NAMALWA (cell line): ENCODE data around the gene SFMBT1.
"Not testable (repeated sequence)": the region's sequence is repeated elsewhere in the genome, so short reads cannot be mapped to it uniquely, and the experiment has no call there.

Experiments
- DNase-seq: peaks from one replicate; pipeline ENCODE4 v3.0.0-alpha.2; 2015; ENCODE audit warnings: low spot score

The SFMBT1 gene

DNA sequence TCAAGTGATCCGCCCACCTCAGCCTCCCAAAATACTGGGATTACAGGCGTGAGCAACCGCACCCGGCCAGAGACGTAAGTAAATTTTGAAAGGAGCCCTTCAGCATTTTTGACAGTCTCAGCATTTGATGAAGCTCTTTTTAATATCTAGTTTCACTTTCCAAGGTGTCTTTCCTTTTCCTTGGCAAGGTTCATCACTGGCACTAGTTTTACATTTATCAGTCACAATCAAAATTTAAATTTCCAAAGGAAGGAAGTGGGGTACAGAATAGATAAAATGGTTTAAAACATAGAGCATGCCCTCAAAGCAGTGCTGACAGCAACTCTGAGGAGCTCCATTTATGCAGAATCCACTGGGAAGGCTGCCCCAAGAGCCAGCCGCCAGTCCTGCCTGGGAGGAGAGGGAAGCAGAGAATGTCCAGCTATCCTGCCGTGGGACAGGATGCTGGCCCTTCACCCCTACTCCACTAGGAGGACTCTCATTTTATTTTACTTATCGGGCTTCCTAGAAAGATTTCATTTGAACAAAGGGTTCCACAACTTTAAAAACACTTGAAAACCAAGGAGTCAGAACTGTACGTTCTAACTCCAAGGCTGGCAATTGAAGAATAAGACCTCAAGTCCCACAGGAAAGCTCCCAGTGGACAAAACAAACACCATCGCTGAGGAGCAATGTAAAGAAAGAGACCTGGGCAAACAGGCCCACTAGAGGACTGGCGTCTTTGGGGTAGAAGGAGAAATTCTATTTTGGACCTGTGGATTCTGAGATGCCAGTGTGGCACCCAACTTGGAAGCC is 9.9 kb downstream of the SFMBT1 start:
- no peak for DNase-seq

DNA sequence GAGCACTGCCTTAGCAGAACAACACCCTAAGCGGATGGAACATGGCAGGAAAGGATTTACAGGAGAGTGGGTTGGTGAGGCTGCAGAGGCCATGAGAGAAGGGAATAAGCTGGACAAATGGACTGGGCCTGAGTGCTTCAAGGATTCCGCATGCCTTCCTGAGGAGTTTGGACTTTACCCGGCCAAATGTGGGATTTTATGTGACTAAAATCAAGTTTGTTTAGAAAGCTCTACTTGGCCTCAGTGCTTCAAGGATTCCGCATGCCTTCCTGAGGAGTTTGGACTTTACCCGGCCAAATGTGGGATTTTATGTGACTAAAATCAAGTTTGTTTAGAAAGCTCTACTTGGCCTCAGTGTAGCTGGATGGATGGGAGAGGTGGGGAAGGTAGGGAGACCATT is 10.9 kb downstream of the SFMBT1 start:
- not testable (repeated sequence) for DNase-seq

DNA sequence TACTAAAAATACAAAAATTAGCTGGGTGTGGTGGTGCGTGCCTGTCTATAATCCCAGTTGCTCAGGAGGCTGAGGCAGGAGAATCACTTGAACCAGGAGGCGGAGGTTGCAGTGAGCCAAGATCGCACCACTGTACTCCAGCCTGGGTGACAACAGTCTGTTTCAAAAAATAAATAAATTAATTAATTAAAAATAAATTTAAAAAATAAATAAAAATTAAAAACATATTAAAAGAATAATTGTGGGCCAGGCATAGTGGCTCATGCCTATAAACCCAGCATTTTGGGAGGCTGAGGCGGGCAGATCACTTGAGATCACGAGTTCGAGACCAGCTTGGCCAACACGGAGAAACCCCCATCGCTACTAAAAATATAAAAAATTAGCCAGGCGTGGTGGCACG is 11.5 kb downstream of the SFMBT1 start:
- not testable (repeated sequence) for DNase-seq

DNA sequence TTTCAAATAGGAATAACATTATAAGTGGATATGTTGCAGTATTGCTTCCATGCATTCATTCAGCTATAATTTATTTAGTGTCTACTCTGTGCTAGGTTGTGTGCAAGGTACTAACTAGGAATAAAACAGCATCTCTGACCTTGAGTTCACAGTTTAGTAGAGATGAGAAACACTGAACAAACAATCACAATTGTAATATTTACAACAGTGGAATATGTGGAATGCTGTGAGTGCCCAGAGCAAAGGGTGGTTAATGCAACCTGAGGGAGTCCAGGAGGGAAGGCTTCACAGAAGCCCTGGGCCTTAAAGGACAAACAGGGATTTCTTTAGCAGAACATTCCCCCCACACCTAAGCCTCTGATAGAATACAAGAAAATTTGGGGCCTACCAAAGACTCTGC is 13.3 kb downstream of the SFMBT1 start:
- no peak for DNase-seq

DNA sequence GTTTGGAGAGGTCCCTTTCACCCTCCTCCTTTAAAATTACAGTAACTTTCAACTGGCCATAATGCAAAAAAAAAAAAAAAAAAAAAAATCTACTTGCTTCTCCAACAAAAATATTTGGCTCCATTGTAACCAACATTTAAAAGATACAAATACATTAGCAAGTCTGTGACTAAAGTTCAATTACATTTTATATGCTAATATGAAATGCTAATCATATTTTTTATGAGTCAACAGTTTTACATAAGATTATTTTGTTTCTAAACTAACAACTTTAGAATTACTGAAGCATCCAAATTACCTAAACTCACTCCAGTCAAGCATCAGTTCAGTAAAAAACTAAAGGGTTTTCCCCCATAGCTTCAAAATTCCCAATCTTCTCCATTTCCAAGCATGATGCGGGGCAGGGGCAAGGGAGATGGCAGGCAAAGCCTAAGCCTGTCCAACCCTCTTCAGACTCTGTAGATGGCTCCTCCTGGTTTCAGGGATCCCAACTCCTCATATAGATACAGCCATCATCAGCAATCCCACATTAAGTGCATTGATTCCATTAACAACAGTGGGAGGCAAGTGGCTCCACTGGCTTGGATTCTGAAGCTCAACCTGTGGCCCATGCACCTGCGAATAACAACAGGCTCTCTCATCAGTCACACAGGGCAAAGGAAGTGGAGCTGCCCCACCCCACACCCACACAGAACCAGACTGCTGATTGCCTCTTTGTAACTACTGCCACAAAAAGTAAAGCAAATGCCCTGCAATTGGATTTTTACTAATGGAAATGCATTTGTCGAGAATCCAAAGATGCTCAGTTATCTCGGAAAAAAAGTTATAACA is 15.0 kb downstream of the SFMBT1 start:
- no peak for DNase-seq

DNA sequence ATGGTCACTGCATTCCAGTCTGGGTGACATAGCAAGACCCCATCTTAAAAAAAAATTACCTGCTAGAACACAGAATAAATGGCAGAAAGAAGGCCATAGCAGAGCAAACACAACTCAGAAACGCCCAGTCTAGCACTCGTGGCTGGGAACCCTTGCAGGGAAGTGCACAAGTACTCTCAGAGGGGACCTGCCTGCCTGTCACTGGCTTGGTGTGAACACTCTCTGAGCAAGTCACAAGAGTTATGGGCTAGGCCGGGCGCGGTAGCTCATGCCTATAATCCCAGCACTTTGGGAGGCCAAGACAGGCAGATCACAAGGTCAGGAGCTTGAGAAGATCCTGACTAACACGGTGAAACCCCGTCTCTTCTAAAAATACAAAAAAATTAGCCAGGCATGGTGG is 17.2 kb downstream of the SFMBT1 start:
- no peak for DNase-seq

DNA sequence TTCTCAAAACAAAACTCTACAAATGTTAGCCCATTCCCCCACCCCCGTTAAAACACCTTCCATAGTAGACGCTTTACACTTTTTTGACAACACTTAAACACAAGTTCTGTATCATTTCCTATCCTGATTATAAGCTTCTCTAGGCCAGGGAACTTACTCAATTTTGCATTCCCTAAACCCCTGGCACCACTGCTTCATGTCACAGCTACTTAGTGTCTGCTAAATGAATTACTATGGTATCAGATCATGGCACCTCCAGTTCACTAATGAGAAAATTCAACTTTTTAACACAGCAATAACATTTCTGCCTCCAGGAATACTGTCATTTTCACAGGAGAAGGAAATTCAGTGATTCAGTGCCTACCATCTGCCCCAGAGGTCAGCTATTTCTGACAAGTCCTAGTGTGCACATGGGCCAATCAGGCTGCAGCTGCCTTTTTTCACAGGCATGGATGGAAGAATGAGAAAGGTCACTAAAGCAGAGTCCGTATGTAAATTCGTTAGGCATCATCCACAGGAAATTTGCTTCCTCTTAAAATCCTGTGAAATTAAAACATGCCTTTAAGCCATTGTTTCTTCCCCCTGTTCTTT is 18.5 kb downstream of the SFMBT1 start:
- no peak for DNase-seq

DNA sequence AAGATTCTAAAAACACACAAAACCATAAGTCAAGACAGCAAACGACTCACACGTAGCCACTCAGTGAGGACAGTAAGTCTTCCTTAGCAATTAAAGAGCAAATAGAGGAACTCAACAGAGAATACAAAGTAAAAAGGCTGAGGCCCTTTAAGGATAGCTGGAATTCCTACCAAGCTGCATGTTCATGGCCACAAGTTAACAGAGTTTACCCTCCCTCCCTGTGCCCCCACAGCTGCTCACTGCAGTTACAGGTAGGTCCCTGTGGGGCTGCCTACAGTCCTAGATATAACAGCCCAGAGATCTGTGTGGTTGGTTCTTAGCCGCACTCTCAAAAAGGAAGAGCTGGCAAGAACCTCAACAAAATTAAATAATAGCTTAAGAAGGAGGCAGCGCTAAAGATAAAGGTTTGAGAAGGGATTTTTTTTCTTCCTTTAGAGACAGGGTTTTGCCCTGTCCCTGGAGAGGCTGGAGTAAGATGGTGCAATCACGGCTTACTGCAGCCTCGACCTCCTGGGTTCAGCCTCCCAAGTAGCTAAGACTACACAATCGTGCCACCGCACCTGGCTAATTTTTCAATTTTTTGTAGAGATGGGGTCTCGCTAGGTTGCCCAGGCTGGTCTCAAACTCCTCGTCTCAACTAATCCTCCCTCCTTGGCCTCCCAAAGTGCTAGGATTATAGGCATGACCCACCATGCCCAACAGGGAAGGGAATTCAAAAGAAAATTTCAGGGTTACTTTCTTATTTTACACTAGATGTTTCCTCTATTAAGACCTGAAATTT is 19.3 kb downstream of the SFMBT1 start:
- no peak for DNase-seq

DNA sequence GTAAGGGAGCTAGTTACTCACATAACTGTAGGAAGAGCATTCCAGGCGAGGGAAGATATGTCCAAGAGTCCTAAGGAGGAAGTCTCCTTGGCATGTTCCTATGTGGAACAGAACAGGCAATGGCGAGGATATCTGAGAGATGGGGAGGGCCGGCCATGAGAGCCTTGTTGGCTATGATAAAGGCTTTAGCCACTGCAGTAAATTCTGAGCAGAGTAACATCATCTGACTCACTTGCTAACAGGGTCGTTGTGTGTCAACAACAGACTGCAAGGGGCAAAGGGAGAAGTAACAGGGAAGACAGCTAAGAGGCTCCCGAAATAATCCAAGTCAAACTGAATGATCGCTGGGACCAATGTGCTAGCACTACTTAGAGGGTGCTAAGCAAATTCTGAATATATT is 21.6 kb downstream of the SFMBT1 start:
- DNase-seq: no peak

DNA sequence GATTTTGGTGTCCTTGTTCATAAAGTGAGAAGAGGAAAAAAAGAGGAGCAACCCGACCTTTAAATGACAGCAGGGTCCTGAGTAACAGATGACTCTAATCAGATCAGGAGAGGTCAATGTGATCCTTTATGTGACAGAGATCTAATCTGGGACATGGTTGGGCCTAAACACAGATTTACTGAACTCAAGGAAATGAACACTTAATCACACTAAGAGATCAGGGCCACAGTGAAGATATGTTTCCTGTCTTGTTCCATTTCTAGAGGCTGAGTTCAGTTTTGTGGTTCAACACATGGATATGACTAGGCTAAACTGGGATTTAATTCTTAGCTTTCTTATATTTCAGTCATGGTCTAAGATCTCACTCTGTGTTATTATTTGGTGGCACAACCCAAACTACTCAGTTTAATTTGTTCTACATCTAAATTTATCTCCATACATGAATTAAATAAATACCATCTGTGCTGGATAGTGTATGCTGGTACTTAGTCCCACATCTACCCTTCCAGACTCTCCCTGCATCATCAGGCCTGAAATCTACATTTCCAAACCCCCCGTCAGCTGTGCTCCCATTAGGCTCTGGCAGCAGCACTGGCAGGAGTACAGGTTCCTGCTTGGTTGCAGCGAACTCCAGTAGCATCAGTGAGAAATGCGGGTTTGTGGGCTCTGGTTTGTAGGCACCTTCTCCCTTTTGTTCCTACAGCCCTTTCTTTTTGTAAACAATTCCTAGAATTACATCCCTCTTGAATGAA is 22.6 kb downstream of the SFMBT1 start:
- DNase-seq: no peak

DNA sequence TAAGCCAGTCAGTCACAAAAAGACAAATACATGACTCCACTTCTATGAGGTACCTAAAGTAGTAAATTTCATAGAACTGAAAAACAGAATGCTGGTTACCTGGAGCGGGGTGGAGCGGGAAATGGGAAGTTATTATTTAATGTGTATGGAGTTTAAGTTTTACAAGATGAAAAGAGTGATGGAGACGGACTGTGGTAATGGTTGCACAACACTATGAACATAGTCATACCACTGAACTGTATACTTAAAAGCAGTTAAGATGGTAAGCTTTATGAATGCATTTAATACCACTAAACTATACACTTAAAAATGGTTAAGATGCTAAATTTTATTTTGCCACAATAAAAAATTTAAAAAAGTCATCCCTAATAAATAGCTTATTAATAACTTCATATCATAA is 23.2 kb downstream of the SFMBT1 start:
- no peak for DNase-seq

DNA sequence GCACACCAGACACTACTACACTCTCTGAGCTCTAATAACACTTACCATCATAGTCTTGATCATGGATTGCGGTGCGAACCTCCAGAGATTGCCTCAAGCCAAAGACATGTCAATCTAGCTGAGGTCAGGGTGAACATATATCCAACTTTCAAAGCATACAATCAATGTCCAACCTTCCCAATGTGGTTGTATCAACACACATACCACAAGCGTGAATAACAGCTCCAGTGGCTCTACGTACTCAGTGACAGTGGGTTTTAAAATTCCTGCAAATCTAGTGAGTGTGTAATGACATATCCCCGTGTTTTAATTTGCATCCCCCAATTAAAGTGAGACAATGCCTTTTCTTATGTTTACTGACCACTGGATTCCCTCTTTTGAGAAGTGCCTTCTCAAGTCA is 29.6 kb downstream of the SFMBT1 start:
- DNase-seq: no peak

DNA sequence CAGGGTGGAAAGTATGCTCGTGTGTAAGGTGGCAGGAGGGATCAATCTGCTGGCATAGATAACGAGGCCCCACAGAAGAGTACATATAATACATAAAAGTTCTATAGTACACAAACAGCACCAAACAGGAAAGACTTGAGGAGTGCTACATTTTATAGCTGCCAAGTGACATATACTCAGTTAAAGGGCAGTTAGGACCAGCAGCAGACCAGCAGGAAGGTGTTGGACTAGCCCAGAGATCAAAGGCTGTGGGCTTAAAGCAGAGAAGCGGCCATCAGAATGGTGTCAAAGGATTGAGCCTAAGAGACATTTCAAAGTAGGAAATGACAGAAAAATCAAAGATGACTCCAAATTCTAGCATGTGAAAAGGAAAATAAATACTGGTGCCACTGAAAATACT is 34.5 kb downstream of the SFMBT1 start:
- DNase-seq: no peak

DNA sequence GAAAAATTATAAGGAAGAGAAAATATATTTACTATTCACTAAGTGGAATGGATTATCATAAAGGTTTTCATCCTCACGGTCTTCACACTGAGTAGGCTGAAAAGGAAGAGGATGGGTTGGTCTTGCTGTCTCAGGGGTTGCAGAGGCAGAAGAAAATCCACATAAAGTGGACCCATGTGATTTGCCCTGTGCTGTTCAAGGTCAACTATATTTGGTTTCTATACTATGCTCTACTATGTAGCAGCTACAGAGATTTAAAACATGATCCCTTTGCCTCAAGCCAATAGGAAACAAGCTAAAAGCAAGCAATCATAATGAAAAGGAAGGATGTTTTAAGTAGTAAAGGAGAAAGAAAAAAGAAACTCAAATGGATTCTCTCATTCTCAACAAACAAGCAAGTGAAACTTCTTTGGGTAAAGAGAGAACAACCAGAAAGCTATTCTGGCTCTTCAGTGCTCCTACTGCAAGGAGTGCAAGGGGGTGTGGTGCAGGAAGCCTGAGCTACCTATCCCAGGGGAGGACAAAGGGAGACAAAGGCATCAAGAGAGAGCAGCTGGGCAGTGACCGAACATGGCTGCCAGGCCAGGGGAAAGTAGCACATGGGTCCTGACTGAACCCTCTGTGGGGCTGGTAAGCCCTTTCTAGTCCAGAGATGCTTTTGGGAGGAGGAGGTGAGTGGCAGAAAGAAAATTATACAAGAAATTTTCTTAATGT is 35.9 kb downstream of the SFMBT1 start:
- no peak for DNase-seq

DNA sequence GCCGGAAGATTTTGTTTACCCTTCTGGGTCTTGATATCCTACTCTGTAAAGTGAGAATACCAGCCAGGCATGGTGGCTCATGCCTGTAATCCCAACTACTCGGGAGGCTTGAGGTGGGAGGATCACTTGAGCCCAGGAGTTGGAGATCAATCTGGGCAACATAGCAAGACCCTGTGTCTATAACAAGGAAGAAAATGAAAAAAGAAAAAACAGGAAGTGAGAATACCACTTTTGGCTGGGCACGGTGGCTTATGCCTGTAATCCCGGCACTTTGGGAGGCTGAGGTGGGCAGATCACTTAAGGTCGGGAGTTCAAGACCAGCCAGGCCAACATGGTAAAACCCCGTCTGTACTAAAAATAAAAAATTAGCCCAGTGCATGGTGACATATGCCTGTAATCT is 36.9 kb downstream of the SFMBT1 start:
- no peak for DNase-seq

DNA sequence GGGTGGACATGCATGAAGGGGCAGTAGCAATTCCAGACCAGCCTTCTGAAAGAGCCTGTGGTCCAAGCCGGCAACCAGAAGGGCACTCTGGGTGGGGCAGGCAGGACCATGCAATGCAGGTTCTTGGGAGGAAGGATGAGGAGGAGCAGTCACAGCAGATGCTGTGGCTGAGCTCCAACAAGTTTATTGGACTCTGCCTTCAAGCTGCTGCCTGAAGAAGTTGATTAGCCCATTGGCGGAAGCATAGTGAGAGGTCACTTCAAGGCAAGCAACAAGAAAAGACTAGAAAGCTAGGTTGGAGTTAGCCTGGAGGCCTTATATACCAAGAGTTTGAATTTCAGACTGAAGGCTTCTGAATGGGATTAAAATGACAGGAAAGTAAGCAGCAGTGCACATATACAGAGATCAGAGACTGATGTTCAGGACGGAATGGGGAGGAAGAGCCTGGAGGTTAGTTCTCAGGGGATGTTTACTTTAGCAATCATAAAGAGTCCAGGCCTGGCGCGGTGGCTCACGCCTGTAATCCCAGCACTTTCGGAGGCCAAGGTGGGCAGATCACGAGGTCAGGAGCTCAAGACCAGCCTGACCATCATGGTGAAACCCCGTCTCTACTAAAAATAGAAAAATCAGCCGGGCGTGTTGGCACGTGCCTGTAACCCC is 39.9 kb downstream of the SFMBT1 start:
- no peak for DNase-seq

DNA sequence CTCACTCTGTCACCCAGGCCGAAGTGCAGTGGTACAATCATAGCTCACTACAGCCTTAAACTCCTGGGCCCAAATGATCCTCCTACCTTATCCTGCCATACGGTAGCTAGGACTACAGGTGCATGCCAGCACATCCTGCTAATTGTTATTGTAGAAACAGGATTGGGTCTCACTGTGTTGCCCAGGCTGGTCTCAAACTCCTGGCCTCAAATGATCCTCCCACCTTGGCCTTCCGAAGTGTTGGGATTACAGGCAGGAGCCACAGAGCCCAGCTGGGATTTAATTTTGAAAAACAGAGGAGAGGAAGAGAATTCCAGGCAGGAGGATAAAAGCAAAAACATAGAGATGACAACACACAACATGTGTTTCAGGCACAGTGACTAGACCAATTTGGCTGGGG is 40.5 kb downstream of the SFMBT1 start:
- DNase-seq: no peak

DNA sequence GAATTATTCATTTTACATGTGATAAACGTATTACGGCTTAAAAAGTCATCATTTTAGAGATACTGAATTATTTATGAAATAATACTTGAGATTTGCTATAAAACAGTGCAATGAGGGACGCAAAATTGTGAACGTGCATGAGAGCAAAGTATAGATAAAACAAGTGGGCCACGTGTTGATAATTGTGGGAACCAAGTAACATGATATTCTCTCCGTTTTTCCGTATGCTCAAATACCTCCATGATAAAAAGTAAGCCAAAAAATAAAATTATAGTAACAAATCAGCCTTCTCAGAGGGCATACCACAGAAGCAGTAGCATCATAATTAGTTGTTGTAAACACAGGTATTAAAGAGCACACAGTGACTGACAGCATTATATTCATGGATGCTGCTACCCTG is 42.6 kb downstream of the SFMBT1 start:
- no peak for DNase-seq

DNA sequence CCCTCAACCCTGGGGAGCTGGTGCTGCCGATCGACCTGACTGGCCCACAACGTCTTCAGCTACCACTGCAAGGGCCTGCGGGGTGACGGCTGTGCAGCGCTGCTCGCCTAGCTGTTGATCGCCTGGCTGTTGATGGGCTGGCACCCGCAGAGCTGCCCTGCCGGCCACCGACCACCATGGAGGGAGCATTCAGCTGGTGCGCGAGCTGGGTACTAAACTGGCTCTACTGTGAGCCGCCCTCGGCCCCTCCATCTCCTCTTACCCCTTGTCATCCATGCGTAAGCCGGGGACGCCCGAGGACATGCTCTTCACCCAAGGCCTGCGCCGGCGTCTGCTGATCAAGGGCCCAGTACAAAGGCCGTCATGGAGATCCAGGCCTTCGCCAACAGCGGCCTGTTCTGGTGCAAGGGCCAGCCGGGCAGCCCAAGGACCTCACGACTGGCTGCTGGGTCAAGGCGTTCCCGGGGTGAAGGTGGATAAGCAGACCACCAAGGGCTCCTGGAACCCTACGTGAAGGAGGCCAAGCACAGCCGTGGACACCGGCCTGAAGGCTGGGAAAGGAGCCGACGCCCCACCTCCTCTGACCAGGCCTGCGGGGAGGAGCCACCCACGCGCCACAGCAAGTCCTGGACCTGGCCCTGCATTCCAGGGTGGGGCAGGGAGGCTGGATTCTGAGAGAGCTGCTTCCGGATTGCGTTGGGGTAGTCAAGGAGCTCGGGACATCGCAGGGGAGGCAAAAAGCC is 46.9 kb downstream of the SFMBT1 start:
- DNase-seq: no peak

DNA sequence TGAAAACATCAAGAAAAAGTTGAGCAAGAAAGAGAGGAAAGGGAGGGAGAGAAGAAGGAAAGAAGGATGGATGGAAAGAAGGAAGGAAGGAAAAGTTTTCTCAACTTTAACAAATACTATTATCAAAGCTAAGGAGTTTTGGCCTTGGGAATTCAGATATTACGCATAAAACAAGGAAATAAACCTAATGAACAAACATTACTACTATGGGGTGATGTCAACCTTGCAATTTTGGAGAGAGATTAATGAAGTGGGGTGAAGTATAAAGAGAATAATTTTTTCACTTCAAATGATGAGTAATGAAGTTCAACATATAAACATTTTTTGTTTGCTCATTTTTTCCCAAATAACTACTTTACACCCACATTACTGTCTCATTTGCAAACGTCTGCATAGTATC is 55.2 kb downstream of the SFMBT1 start:
- DNase-seq: no peak
